ENCODE data around the gene SLC38A4.

The SLC38A4 gene

DNA sequence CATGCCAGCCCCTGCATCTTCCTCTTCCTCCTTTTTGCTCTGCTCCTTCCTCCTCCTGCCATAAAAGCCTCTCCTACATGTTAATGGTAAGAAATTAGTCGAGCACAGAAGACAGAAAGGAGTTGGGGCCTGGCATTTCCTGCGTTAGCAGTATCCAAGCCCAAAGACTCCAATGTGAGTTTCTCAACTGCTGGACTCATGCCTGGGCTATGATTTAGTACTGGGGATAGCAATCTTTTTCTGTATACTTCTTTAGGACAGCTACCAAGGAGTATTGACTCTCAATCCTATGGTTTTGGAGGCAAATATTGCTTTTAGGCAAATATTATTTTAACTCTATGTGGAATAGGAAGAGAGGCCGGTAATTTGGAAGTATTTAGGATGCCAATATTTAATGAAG, 18.0 kb upstream of the SLC38A4 start:
- H3K4me3 ChIP-seq (ENCODE audit: low read length): no peak overlapping the region
- no CpG with 5 or more reads among the region's 3 CpGs for WGBS (ENCODE audit: insufficient coverage, insufficient read length)
- no peaks in the 10 kb centered on the region for H3K36me3 ChIP-seq (ENCODE audit: control insufficient read depth, insufficient read depth, low read length)
- no peak overlapping the region for H3K27ac ChIP-seq (ENCODE audit: low read length)
- no peaks in the 10 kb centered on the region for H3K27me3 ChIP-seq (ENCODE audit: control insufficient read depth, insufficient read depth, low read length)
- no peak for DNase-seq (ENCODE audit: low read depth, low spot score)
- no peaks in the 10 kb centered on the region for H3K4me1 ChIP-seq (ENCODE audit: control insufficient read depth, insufficient read depth, low read length)
- no peaks in the 10 kb centered on the region for H3K9me3 ChIP-seq (ENCODE audit: control insufficient read depth, insufficient read depth, low read length)

DNA sequence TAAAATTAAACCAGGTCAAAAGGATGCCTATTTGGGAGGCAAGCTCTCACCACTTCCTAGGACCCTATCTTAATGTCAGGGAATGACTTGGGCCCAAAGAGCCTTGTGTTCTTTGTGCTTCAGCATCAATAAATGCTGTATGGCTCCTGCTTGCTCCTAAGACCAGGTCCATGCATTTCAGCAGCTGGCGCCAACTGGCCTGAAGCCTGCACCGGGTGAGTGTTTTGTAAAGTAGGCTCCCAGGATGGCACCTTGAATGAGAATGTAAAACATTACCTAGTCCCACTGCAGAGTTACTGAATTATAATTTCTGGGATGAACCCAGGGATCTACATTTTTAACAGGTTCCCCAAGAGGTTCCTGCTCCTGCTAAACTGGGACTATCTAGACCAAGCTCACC, 16.1 kb upstream of the SLC38A4 start:
- Histone ChIP-seq H3K9me3 (ENCODE audit: control insufficient read depth, insufficient read depth, low read length) (no peaks in the 10 kb centered on the region), H3K27me3 (ENCODE audit: control insufficient read depth, insufficient read depth, low read length) (no peaks in the 10 kb centered on the region), H3K4me3 (ENCODE audit: low read length) (no peak overlapping the region), H3K27ac (ENCODE audit: low read length) (no peak overlapping the region), H3K36me3 (ENCODE audit: control insufficient read depth, insufficient read depth, low read length) (no peaks in the 10 kb centered on the region), H3K4me1 (ENCODE audit: control insufficient read depth, insufficient read depth, low read length) (no peaks in the 10 kb centered on the region)
- no peak for DNase-seq (ENCODE audit: low read depth, low spot score)
- WGBS (ENCODE audit: insufficient coverage, insufficient read length): no CpG with 5 or more reads among the region's 2 CpGs

DNA sequence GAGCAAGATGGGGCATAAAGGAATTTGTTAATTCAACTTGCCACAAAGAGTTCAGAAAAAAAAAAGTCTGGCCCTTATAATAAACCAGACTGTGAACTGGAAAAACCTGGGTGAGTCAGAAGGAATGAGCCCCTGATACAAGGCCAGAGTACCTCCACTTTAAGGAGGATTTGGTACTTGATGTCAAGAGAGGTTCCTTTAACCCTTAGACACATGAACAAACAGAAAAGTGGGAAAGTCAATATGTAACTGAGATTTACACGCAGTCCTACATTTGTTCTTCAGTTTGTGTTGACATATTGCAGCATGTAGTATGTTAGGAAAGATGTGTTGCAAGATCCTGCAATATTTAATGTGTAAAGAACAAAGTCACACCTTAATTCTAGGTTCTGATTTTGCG, 14.2 kb upstream of the SLC38A4 start:
- Histone ChIP-seq H3K27ac (ENCODE audit: low read length) (no peak overlapping the region), H3K4me3 (ENCODE audit: low read length) (no peak overlapping the region), H3K9me3 (ENCODE audit: control insufficient read depth, insufficient read depth, low read length) (no peaks in the 10 kb centered on the region), H3K27me3 (ENCODE audit: control insufficient read depth, insufficient read depth, low read length) (no peaks in the 10 kb centered on the region), H3K4me1 (ENCODE audit: control insufficient read depth, insufficient read depth, low read length) (no peaks in the 10 kb centered on the region), H3K36me3 (ENCODE audit: control insufficient read depth, insufficient read depth, low read length) (no peaks in the 10 kb centered on the region)
- no peak for DNase-seq (ENCODE audit: low read depth, low spot score)
- no CpG with 5 or more reads among the region's 2 CpGs for WGBS (ENCODE audit: insufficient coverage, insufficient read length)

DNA sequence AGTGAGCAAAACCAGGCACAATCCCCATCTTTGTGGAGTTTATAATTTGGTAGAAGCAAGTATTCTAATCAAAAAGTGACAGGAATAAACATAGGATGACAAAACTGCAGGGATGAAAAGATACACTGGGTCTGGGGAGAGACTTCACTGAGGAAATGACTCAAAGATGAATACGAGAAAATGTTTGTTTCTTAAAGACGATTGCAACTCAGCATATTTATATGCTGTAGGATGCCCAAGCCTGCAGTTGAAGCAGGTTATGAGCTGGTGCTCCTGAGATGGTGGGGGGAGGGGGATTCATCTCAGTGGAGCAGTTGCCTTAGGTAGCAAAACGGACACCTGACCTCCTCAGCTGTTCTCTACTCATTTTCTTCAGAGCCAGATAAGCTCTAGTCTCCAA, 13.4 kb upstream of the SLC38A4 start:
- H3K4me3 ChIP-seq (ENCODE audit: low read length): no peak overlapping the region
- WGBS (ENCODE audit: insufficient coverage, insufficient read length): no CpG with 5 or more reads among the region's 3 CpGs
- H3K36me3 ChIP-seq (ENCODE audit: control insufficient read depth, insufficient read depth, low read length): no peaks in the 10 kb centered on the region
- H3K4me1 ChIP-seq (ENCODE audit: control insufficient read depth, insufficient read depth, low read length): no peaks in the 10 kb centered on the region
- no peaks in the 10 kb centered on the region for H3K27me3 ChIP-seq (ENCODE audit: control insufficient read depth, insufficient read depth, low read length)
- H3K27ac ChIP-seq (ENCODE audit: low read length): no peak overlapping the region
- no peaks in the 10 kb centered on the region for H3K9me3 ChIP-seq (ENCODE audit: control insufficient read depth, insufficient read depth, low read length)
- no peak for DNase-seq (ENCODE audit: low read depth, low spot score)

DNA sequence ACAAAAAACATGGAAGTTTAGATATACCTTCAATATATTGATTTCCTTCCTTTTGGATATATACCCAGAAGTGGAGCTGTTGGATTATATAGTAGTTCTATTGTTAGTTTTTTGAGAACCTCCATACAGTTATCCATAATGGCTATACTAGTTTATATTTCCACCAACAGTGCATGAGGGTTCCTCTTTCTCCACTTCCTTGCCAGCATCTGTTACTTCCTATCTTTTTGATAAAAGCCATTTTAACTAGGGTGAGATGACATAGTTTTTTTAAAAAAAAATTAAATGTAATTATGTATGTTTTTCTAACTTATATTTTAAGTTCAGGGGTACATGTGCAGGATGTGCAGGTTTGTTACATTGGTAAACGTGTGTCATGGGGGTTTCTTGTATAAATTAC, 10.0 kb upstream of the SLC38A4 start:
- Histone ChIP-seq H3K4me1 (ENCODE audit: control insufficient read depth, insufficient read depth, low read length) (no peaks in the 10 kb centered on the region), H3K27me3 (ENCODE audit: control insufficient read depth, insufficient read depth, low read length) (peaks cover 8% of the 10 kb centered on the region), H3K9me3 (ENCODE audit: control insufficient read depth, insufficient read depth, low read length) (no peaks in the 10 kb centered on the region), H3K36me3 (ENCODE audit: control insufficient read depth, insufficient read depth, low read length) (no peaks in the 10 kb centered on the region), H3K27ac (ENCODE audit: low read length) (no peak overlapping the region), H3K4me3 (ENCODE audit: low read length) (no peak overlapping the region)
- WGBS (ENCODE audit: insufficient coverage, insufficient read length): no CpG with 5 or more reads among the region's 1 CpG
- no peak for DNase-seq (ENCODE audit: low read depth, low spot score)

DNA sequence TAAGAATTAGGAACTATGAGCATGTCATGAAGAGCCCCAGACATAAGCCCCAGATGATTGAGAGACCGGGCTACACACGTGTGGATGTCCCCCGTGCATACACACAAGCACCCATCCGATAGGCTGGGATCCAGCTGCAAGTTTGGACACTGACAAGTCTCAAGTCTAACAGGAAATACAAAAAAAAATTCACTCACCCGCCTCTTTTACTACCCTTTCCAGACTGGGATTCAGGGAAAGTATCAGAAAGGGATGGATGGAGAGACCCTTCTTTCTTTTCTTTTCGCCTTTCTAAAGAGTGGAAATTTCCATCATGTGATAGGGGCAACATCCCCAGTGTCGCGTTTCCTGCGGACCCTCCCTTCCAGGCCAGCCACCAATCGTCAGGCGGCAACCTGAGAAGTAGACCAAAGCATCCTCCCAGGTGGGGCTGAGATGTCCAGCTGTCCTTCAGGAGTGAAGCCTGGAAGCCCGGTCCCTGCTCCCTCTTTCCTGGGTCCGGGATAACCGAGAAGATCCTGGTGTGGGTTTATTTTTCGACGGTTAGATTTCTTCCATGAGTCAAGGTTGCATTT, 6.4 kb upstream of the SLC38A4 start:
- H3K27ac ChIP-seq (ENCODE audit: low read length): no peak overlapping the region
- H3K4me3 ChIP-seq (ENCODE audit: low read length): no peak overlapping the region; the same call in 1 of the 2 replicates
- WGBS (ENCODE audit: insufficient coverage, insufficient read length): no CpG with 5 or more reads among the region's 16 CpGs
- no peaks in the 10 kb centered on the region for H3K9me3 ChIP-seq (ENCODE audit: control insufficient read depth, insufficient read depth, low read length)
- H3K4me1 ChIP-seq (ENCODE audit: control insufficient read depth, insufficient read depth, low read length): no peaks in the 10 kb centered on the region
- DNase-seq (ENCODE audit: low read depth, low spot score): no peak
- no peaks in the 10 kb centered on the region for H3K36me3 ChIP-seq (ENCODE audit: control insufficient read depth, insufficient read depth, low read length)
- peaks cover 11% of the 10 kb centered on the region for H3K27me3 ChIP-seq (ENCODE audit: control insufficient read depth, insufficient read depth, low read length)

DNA sequence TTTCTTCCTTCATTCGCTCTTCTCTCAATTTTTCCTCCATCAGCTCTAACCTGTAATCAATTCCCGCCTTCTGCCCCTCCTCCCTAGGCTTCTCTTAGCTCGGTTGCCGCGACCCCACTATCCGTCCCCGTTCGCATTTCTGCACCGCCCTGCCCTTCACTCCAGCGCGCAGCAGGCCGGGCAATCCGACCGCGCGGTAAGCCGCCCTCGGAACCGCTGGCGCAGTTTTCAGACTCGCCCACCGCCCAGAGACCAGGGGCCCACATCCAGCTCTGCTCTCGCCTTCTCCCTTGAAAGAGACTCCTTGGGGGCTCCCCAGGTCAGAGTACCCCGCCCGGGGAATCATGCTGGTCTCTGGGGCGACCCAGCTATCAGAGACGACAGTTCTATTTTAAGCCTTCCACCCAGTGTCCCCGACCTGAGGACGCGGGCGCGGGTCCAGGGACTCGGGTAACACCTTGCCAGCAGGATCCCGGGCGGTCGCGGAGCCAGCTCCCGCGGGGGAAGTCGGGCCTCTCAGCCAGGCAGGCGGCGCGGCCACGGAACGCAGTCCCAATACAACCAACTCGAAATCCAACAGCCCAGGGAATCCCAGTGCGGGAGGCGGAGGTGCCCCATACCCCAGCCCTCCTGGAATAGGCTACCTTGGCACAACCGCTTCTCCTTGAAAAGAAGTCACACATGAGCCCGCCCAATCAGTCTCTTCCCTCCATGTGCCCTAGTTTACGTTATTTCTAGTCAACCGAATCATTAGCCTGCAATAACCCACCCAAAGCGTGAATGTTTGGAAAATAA, 5.7 kb upstream of the SLC38A4 start:
- WGBS (ENCODE audit: insufficient coverage, insufficient read length): no CpG with 5 or more reads among the region's 53 CpGs
- peak overlapping the region; percentile 13; the same call in 1 of the 2 replicates for H3K4me3 ChIP-seq (ENCODE audit: low read length)
- no peak for DNase-seq (ENCODE audit: low read depth, low spot score)
- no peaks in the 10 kb centered on the region for H3K9me3 ChIP-seq (ENCODE audit: control insufficient read depth, insufficient read depth, low read length)
- no peaks in the 10 kb centered on the region for H3K4me1 ChIP-seq (ENCODE audit: control insufficient read depth, insufficient read depth, low read length)
- peaks cover 11% of the 10 kb centered on the region for H3K27me3 ChIP-seq (ENCODE audit: control insufficient read depth, insufficient read depth, low read length)
- no peak overlapping the region for H3K27ac ChIP-seq (ENCODE audit: low read length)
- no peaks in the 10 kb centered on the region for H3K36me3 ChIP-seq (ENCODE audit: control insufficient read depth, insufficient read depth, low read length)

DNA sequence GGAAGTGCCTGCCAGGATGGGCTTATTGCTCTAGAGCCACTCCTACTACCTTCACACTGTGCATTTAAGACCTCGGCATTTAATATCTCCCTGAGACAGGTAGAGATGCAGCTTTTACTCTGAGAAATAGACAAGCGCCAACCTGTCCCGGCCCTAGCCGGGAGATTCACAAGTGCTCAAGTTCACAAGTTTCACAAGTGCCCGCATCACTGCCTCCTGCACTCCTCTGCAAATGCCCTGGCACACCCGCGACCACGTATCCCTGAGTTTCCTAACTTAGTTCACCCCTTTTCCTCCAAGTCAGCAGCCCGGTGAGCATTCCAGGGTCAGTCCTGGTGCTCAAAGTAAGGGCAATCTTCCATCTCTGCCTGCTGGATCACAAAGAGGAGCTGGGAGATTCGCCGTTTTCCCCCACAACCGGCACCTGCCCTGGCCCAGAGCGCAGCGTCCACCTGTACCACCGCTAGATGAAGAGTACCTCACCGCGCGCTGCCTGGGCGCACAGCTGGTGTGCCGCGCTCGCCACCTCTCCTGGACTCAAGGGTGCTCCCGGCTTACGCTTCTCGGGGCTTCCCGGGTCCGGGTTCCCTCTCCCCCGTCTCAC, 5.0 kb upstream of the SLC38A4 start:
- Histone ChIP-seq H3K4me1 (ENCODE audit: control insufficient read depth, insufficient read depth, low read length) (no peaks in the 10 kb centered on the region), H3K27ac (ENCODE audit: low read length) (no peak overlapping the region), H3K4me3 (ENCODE audit: low read length) (peak overlapping the region; percentile 13; the same call in 1 of the 2 replicates), H3K9me3 (ENCODE audit: control insufficient read depth, insufficient read depth, low read length) (no peaks in the 10 kb centered on the region), H3K27me3 (ENCODE audit: control insufficient read depth, insufficient read depth, low read length) (peaks cover 11% of the 10 kb centered on the region), H3K36me3 (ENCODE audit: control insufficient read depth, insufficient read depth, low read length) (no peaks in the 10 kb centered on the region)
- no CpG with 5 or more reads among the region's 28 CpGs for WGBS (ENCODE audit: insufficient coverage, insufficient read length)
- no peak for DNase-seq (ENCODE audit: low read depth, low spot score)

DNA sequence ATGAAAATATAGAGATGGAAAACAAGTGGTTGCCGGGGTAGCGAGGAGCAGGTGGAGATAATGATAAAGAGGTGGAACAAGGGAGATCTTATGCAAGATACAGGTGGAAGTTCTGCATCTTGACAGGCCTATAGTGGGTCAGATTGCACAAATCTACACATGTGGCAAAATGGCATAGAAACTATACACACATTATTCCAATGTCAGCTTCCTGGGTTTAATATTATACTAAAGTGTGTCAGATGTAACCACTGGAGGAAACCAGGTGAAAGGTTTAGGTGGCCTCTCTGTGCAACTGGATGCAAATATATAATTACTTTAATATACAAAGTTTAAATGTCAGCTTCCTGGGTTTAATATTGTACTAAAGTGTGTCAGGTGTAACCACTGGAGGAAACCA, 1.1 kb downstream of the SLC38A4 start:
- Histone ChIP-seq H3K4me1 (ENCODE audit: control insufficient read depth, insufficient read depth, low read length) (no peaks in the 10 kb centered on the region), H3K4me3 (ENCODE audit: low read length) (no peak overlapping the region), H3K27ac (ENCODE audit: low read length) (no peak overlapping the region), H3K9me3 (ENCODE audit: control insufficient read depth, insufficient read depth, low read length) (no peaks in the 10 kb centered on the region), H3K36me3 (ENCODE audit: control insufficient read depth, insufficient read depth, low read length) (no peaks in the 10 kb centered on the region), H3K27me3 (ENCODE audit: control insufficient read depth, insufficient read depth, low read length) (no peaks in the 10 kb centered on the region; the same call in 1 of the 2 replicates)
- no peak for DNase-seq (ENCODE audit: low read depth, low spot score)
- WGBS (ENCODE audit: insufficient coverage, insufficient read length): no CpG with 5 or more reads among the region's 2 CpGs

DNA sequence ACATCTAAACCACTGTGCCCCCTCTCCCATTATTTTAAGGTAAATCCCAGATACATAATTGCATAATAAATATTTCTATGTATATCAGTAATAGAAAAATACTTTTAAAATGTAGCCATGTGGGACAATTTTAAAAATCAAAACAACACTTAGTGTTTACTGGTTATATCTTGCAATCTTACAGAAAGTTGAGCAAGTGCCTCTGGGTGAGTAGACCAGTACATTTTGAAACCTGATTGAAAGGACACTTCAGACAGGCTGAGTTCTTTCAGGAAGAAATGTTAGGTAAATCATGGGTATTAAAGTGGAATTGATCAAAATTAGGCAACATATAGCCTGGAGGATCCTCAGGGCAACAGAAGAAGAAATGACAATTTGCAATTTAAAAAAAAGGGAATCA, 7.2 kb downstream of the SLC38A4 start:
- no peaks in the 10 kb centered on the region for H3K9me3 ChIP-seq (ENCODE audit: control insufficient read depth, insufficient read depth, low read length)
- DNase-seq (ENCODE audit: low read depth, low spot score): no peak

More for the DNA sequence above, 7.2 kb downstream of the SLC38A4 start:
- Histone ChIP-seq H3K27ac (ENCODE audit: low read length) (no peak overlapping the region), H3K36me3 (ENCODE audit: control insufficient read depth, insufficient read depth, low read length) (no peaks in the 10 kb centered on the region), H3K4me3 (ENCODE audit: low read length) (no peak overlapping the region), H3K27me3 (ENCODE audit: control insufficient read depth, insufficient read depth, low read length) (no peaks in the 10 kb centered on the region), H3K4me1 (ENCODE audit: control insufficient read depth, insufficient read depth, low read length) (no peaks in the 10 kb centered on the region)
